ES-I3 (cell line): ENCODE data around the gene DDX1.

Source experiments
- H3K36me3 ChIP-seq: 2 replicates; pipeline ENCODE4 v1.6.1; 2013; ENCODE audit warnings: mild to moderate bottlenecking, low read length, control low read depth, moderate library complexity; ENCODE audit not compliant: insufficient read depth
- H3K4me1 ChIP-seq: 2 replicates; pipeline ENCODE4 v1.6.1; 2013; ENCODE audit warnings: mild to moderate bottlenecking, control low read depth, low read length; ENCODE audit not compliant: insufficient read depth
- H3K9ac ChIP-seq: 2 replicates; pipeline ENCODE4 v1.6.1; 2013; ENCODE audit warnings: low read depth, mild to moderate bottlenecking, low read length, moderate library complexity
- H3K9me3 ChIP-seq: 2 replicates; pipeline ENCODE4 v1.6.1; 2013; ENCODE audit warnings: mild to moderate bottlenecking, low read length, moderate library complexity; ENCODE audit not compliant: control insufficient read depth, insufficient read depth

The DDX1 gene

GRCh38 chr2:15559379-15560139 is 32.1 kb upstream of the DDX1 start:
- H3K36me3 ChIP-seq = no peaks in the 10 kb centered on the region
- H3K9me3 ChIP-seq = no peaks in the 10 kb centered on the region
- H3K9ac ChIP-seq = no peak overlapping the region
- no peaks in the 10 kb centered on the region for H3K4me1 ChIP-seq

- H3K4me1 ChIP-seq = no peaks in the 10 kb centered on the region
Observed at GRCh38 chr2:15560140-15560987, 31.3 kb upstream of the DDX1 start.

GRCh38 chr2:15560988-15561573 is 30.6 kb upstream of the DDX1 start, which contains the start of gene NBAS:
Gene NBAS, minus strand, starts transcription at chr2:15561334. Its CDS starts 30 bp downstream, at chr2:15561304.
- Histone ChIP-seq H3K9ac (peak within 1 kb of the TSS; percentile 84), H3K9me3 (no peaks in the 10 kb centered on the region), H3K36me3 (no peaks in the 10 kb centered on the region), H3K4me1 (no peaks in the 10 kb centered on the region)

More at GRCh38 chr2:15560140-15560987, 31.3 kb upstream of the DDX1 start:
- Histone ChIP-seq H3K9ac (peak overlapping the region; percentile 84), H3K36me3 (no peaks in the 10 kb centered on the region), H3K9me3 (no peaks in the 10 kb centered on the region)

GRCh38 chr2:15561574-15562344 is 29.9 kb upstream of the DDX1 start:
- H3K9ac ChIP-seq = peak overlapping the region; percentile 84
- no peaks in the 10 kb centered on the region for H3K4me1 ChIP-seq
- no peaks in the 10 kb centered on the region for H3K36me3 ChIP-seq
- no peaks in the 10 kb centered on the region for H3K9me3 ChIP-seq

GRCh38 chr2:15562354-15563031 is 29.2 kb upstream of the DDX1 start:
- no peaks in the 10 kb centered on the region for H3K9me3 ChIP-seq
- H3K36me3 ChIP-seq = no peaks in the 10 kb centered on the region
- H3K4me1 ChIP-seq = no peaks in the 10 kb centered on the region
- no peak overlapping the region for H3K9ac ChIP-seq

- H3K4me1 ChIP-seq = no peaks in the 10 kb centered on the region
- H3K9ac ChIP-seq = no peak overlapping the region
- no peaks in the 10 kb centered on the region for H3K9me3 ChIP-seq
- no peaks in the 10 kb centered on the region for H3K36me3 ChIP-seq
Observed at GRCh38 chr2:15563227-15564100, 28.2 kb upstream of the DDX1 start.

GRCh38 chr2:15565392-15565791 is 26.3 kb upstream of the DDX1 start:
- H3K36me3 ChIP-seq = no peaks in the 10 kb centered on the region
- H3K4me1 ChIP-seq = no peaks in the 10 kb centered on the region
- H3K9ac ChIP-seq = no peak overlapping the region
- no peaks in the 10 kb centered on the region for H3K9me3 ChIP-seq

- Histone ChIP-seq H3K4me1 (no peaks in the 10 kb centered on the region), H3K9me3 (no peaks in the 10 kb centered on the region), H3K9ac (no peak overlapping the region), H3K36me3 (no peaks in the 10 kb centered on the region)
Observed at GRCh38 chr2:15565994-15566671, 25.5 kb upstream of the DDX1 start.

GRCh38 chr2:15566912-15567311 is 24.8 kb upstream of the DDX1 start:
- H3K9ac ChIP-seq = no peak overlapping the region
- H3K9me3 ChIP-seq = no peaks in the 10 kb centered on the region
- H3K36me3 ChIP-seq = no peaks in the 10 kb centered on the region
- H3K4me1 ChIP-seq = no peaks in the 10 kb centered on the region

GRCh38 chr2:15568874-15569273 is 22.8 kb upstream of the DDX1 start:
- H3K9me3 ChIP-seq = no peaks in the 10 kb centered on the region
- H3K4me1 ChIP-seq = no peaks in the 10 kb centered on the region
- H3K9ac ChIP-seq = no peak overlapping the region
- no peaks in the 10 kb centered on the region for H3K36me3 ChIP-seq

GRCh38 chr2:15570104-15570503 is 21.6 kb upstream of the DDX1 start:
- Histone ChIP-seq H3K9me3 (no peaks in the 10 kb centered on the region), H3K9ac (no peak overlapping the region), H3K36me3 (no peaks in the 10 kb centered on the region), H3K4me1 (no peaks in the 10 kb centered on the region)

GRCh38 chr2:15571729-15572128 is 19.9 kb upstream of the DDX1 start:
- H3K36me3 ChIP-seq = no peaks in the 10 kb centered on the region
- H3K4me1 ChIP-seq = no peaks in the 10 kb centered on the region
- no peak overlapping the region for H3K9ac ChIP-seq
- no peaks in the 10 kb centered on the region for H3K9me3 ChIP-seq
